GM19324 (cell line): ENCODE measurements around the gene RASAL2.

ENCODE experiments used
- ATAC-seq: cut with Tn5 transposase; IDR thresholded peaks from one replicate; pipeline ENCODE4 v1.9.1; 2021; ENCODE audit warnings: mild to moderate bottlenecking, moderate library complexity; ENCODE audit not compliant: unreplicated experiment, low FRiP score

Gene RASAL2

DNA sequence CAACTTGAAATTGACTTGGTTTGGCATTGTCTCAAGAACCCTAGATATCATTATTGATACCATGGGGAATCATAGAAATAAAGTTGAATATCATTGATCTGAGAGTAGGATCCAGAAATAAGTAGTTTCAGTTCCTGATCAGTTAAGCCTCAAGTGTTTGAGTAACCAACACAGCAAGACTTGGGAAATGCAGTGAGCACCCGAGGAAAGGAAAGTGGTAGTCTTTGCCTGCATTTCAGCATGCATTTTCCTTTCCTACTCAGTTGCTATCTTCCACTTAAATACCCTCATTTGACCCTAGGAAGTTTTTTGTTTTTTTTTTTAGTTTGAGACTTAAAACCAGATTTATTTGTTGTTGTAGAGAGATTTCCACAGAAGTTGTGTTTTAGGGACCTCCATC is 383.9 kb downstream of the RASAL2 start:
- no peak for ATAC-seq

DNA sequence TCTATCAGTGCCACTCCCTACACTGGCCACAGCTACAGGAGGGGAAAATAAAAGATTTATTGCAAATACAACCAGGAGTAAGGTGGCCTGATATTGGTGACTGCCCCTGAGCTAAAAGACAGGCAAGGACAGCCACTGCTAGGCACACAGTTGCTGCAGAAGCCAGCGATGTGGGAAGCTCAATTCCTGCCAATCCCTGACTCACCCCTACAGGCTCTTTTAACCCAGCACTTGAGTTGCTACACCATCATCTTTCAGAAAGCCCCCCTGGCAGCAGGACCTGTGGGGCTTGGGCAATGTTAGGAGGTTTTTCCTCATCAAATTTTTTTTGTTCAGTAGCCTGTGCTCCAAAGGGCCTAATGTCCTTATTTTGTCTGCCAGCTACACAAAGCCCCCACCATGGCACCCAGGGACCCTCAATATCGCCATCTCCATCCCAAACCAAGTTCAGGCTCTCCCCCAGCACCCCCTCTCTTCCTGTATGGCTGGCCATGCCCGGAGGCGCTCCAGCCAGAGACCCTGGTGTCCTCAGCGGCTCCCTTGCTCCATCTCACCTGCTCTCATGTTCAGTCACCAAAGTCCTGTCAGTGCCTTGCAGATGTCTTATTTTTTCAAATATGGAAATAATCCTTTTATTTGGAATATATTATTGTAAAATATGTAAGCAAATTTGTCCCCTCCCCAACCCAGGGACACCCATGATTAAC is 389.5 kb downstream of the RASAL2 start:
- no peak for ATAC-seq

DNA sequence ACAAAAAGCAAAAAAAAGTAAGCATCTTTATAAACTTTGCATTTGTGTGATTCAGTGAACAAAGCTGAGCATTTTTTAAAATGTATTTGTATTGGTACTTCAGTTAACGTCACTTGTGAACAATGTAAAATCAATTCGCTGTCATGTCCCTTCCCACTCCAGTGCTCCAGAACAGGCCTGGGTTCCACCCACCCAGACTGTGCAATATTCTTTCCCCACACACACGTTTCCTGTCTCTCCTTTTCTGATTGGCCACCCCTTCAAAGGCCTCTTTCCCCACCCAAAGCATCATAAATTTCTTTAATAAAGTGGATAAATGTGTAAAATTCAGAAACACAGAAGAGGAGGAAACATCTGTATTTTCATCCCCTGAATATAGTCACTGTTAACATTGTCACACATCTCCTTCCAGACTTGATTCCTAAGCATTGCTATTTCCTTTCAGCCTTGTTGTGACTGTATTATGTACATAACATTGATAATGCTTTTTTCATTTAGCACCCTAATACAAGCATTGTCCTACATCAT is 390.9 kb downstream of the RASAL2 start:
- ATAC-seq: no peak

DNA sequence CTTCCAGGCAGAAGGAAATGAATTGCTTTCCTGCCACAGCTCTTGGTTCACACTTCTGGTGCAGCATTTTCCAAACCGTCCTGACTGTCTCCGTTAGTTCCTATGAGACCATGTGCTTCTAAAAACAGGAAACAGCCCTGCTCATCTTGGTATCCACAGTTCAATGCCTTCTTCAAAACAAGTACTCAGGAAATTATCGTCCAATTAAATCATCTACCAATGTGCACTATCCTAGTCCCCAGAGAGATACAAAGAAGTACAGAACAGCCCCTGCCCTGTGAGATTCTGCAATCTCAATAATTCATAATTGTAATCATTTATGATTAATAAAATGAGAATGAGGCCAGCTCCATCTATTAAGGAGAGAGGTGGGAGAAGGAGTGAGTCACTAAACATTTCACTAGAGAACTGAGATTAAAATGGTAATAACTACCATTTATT is 391.7 kb downstream of the RASAL2 start:
- ATAC-seq: no peak

DNA sequence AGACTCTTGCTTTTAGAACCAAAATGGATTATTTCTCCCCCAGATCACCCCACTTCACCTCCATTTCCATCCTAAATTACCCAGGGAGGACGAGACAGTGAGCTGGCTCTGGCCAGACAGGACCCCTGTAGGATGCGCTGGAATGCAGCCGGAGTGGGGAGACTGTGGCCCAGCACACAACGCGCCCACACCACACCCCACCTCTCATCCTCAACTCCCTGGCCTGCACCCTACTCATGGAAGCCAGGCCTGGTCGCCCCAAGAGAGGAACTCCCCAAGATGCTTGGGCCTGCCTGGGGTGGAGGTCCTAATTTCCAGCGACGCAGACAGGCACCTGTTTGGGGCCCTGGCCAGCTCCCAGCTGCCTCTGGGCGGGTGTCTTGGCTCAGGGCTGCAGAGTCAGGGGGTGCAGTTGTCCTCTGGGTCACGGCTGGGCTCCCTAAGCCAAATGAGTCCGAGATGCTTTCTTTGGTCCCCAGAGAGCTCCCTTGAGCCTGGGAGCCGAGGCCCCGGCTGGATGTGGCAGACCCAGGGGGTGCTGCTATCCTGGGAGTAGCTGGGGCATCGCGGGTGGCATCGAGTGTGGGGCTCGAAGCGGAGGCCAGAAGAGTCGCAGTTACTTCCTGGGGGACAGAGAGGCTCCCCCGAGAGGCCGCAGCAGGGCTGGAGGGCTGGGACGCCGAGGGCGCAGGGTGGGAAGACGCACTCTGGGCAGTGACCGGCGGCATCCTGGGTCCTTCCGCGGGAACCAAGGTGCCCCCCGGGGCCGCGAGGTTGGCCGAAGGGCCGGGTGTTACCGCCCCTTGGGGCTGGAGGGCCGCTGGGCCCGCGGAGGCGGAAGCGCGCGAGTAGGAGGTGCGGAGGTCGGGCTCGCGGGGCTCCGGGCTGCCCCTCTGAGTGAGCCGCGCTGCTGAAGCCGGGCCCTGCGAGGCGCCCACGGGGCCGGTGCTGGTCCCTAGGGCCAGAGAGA is 392.5 kb downstream of the RASAL2 start:
- no peak for ATAC-seq

DNA sequence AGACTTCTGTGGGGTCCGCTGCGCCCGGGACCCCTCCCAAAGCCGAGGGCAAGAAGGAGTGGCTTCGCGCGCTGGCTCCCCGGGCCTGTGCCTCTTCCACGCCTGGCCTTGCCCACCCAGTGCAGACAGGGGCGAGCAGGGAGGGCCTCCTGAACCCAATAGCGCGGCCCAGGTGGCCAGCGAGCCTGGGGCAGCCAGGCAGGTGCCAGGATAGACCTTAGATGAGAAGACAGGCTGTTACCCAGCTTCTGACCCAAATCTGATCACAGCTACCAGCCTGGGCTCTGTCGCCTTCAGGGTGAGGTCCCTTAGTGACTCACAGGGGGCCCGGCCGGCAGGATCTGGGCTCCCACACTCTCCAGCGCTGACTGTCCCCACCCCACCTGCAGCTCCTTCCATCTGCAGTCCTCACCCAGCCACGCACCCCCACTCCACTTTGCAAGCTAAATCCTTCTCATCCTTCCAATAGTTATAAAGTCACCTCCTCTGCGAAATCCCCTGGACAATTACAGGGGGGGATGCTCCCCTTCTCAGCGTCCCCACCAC is 393.2 kb downstream of the RASAL2 start:
- no peak for ATAC-seq

DNA sequence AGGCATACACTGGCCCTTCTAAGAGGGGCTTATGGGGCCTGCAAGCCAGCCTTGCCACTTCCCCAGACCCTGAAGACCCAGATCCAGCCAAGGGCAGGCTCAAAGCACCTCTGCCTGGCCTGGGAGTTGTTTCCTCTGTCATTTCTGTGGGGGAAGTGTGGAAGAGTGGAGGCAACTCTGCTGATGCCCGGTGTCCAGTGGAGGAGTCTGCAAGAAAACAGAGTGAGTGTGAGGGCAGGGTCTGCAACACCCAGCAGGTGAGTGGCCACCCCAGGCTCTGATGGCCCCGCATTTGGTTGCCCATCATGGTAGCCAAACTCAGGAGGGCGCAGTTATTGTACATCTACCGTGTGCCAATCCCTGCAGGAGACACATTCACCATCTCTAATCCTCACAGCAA is 394.5 kb downstream of the RASAL2 start:
- ATAC-seq: no peak

DNA sequence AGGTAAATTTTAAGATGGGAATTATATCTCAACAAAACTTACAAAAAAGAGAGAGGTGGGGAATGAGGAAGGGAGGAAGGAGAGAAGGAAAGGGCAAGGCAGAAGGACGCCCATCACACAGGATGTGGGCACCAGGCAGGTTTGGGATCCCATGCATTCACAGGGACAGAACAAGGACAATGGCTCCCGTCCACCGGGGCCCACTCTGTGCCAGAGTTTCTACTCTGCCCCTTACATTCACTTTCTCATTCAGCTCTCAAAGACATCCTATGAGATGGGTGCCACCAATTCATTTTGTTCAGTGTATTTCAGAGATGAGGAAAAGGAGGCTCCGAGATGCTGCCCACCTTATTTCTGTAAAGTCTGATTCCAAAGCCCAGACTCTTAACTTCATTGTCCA is 395.5 kb downstream of the RASAL2 start:
- no peak for ATAC-seq

DNA sequence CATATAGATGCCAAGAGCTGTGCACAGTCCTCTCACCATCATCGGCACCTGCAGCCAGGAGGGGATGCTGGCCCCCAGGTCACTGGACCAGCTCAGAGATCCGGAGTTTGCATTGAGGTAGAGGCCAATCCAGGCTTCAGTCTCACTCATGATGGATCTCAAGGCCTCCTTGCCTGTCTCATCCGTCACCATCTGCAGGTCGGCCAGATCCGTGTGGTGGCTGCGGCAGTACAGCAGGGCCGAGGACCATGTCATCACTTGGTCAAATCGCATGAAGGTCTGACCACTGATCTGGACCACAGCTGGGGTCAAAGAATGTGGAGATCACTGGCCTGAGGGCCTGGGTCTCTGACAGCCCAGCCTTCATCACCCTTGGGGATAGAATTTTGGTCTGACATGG is 396.2 kb downstream of the RASAL2 start:
- ATAC-seq: no peak

DNA sequence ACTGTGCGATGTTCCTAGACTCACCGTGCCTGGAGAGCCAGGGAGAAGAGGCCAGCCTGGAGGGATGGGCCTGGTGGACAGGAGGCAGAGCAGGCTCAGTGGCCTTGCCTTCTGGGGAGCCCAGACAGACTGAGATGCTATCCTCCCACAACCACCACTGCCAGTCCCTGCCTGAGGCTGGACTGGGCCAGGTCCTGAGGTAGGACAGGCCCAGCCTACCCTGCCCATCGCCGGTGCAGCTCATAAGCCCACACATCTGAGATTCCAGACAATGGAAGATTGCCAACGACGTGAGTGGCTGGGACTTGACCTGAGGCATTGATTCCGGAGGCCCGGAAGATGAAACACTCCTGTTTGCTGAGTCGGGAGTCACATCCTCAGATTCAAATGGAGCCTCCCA is 397.1 kb downstream of the RASAL2 start:
- ATAC-seq: no peak

DNA sequence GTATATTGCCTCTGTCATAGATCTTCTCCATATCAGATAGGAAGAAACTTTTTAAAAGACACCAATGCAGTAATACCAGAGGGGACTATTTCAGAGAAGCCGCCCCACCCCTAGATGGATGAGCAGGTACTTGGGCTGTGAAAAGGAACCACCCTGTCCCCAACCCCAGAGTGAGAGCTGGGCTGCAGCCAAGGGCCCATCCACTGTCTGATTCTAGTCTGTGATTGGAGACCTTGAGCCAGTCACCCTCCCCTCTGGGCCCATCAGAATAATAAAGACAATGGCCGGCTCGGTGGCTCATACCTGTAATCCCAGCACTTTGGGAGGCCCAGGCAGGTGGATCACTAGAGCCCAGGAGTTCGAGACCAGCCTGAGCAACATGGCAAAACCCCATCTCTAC is 397.8 kb downstream of the RASAL2 start:
- no peak for ATAC-seq

DNA sequence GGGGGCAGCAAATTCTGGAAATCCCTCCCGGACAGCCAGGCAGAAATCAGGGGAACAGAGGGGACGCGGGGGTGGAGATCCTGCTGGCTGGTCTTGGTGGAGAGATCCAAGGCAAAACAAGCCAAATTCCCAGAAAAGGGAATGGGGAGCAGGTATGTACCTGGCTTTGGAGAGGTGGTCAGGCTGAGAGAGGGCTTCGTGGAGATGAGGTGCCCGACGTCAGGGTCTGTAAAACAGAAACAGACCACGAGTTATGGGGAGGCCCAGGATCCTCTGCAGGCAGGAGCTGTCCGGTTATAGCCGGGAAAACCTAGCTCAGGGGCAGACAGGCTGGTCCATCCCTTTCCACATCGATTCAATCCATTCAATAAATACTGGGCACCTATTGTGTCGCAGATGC is 398.4 kb downstream of the RASAL2 start:
- ATAC-seq: no peak

DNA sequence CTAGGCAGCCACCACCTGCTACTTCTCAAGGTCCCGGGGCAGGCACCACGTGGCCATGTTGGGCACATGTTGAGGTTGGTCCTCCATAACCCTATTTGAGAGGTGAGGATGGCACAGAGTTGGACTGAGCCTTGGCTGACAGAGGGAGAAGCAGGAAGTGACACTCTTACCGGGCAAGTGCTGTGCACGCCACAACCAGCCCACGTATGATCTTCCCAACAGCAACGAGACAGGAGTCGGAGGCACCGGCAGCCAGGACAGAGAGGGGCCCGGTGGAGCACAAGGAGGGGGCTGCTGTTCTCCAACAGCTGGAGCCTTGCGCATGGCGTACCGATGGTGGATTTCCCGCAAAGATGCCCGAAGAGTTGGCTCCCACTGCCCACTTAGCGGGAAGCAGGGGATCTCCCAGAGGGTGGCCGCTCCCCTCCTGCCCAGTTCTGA is 399.4 kb downstream of the RASAL2 start:
- no peak for ATAC-seq

DNA sequence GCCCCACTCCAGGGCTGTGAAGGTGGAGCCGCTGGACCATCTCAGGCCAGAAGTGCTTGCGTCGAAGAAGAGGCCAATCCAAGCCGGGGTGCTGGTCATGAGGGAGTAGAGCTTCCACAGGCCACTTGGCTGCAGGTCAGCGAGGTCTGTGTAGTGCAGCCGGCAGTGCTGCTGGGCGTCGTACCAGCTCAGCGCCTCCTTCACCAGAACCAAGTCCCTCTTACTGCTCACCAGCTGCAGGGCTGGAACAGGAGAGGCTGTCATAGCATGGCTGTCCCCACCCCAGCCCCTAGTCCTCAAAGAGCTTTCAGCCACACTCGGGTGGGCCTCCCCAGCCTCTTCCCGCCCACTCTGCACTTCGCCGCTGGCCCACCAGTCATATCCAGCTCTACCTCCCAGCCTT is 400.7 kb downstream of the RASAL2 start:
- ATAC-seq: no peak

DNA sequence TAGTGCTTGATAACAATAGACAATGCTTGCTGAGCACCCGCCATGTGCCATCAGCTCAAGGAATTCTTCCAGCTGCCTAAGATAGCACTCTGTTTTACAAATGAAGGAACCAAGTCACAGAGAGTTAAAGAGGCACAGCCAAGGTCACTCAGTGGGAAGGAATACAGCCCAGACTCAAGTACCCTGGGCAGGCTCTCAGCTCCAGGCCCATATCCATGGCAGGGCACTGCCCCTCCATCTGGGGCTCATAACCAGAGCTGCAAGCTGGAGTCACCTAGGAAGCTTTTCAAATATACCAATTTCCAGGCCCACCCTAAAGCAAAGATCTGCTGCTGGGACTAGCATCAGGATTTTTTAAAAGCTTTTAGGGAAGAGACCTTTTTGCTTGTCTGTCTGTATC is 401.3 kb downstream of the RASAL2 start:
- ATAC-seq: no peak

DNA sequence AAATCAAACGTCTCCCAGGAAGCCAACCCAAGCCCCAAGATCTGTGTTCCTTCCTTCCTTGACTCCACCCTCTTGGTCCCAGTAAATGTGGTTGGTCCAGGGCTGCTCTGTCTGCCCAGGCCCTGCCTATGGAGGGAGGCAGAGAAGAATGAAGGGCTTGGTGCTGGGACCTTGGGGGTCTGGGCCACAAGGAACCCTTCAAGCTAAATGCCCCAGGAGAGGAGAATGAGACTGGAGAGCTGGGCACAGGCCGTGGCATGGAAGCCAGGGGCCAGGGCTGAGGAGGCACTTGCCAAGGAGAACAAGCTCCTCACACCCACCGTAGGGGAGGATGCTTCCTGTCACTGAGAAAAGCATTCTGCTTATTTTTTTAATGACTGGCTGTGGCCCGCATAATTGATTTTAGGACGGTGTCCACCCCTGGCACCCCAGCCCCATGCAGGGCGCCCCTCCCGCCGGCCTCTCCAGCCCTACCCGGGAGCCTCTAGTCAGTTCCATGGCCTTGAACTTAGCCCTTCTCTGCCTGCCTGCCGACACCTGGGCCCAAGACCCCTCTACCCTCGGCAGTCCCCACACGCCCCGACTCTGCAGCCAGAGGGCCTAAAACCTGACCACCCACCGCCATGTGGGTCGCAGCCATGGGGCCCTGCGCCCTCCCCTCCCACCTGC is 402.0 kb downstream of the RASAL2 start:
- no peak for ATAC-seq

DNA sequence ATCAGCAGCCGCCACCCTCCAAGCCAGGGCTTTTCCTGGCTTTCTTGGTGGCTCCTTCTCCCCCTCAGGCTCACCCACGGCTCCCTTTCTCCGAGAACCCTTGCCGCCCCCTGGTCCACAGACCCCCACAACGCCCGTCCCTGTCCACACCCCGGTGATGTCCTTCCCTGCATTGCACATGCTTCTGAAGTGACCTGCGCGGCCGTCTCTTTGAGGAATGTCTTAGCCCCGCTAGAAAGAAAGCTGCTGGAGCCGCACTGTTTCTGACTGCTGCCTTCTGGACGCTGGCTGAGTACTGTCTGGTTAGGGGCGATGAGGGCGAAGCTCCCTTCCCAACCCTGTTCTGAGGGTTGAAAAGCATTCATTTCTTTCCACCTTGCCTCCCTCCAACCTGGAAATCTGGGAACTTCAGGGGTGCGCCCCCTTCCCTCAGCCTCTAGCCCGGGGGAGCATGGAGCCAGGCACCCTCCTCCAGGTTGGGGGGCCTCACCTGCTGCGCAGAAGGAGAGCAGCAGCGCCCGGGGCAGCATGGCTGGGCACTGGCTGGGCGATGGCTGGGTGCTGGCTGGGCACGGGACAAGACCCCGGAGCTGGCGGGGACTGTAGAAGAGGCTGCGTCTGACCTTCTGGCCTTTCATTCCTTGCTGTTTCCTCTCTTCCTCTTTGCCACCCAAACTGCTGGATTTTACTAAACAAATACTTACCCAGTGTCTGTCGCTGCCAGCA is 402.7 kb downstream of the RASAL2 start, which contains the start of gene CLEC20A:
Gene CLEC20A (minus strand): TSS at position 555 of the 726 bp plus-strand sequence. CDS start 25 bp downstream, at position 530.
- no peak for ATAC-seq

DNA sequence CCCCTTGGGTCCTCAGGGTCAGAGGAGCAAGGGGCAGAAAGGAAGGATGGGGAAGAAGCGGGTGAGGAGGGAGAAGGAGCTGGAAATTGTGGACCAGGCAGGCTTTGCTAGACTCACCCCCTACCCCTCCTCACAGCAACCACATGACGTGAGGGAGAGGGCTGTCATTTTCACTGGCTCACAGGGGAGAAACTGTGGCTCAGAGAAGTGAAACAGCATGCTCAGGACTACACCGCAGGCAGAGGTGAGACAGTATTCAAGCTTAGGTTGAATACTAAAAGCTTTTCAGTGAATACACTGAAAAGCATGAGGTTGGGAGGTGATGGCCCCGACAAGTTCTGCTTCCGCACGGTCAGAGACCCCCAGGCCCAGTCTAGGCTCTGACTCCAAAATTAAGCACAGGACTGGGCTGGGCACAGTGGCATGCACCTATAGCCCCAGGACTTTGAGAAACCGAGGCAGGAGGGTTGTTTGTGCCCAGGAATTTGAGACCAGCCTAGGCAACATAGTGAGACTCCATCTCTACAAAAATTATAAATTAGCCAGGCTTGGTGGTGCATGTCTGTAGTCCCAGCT is 404.1 kb downstream of the RASAL2 start:
- ATAC-seq: no peak

DNA sequence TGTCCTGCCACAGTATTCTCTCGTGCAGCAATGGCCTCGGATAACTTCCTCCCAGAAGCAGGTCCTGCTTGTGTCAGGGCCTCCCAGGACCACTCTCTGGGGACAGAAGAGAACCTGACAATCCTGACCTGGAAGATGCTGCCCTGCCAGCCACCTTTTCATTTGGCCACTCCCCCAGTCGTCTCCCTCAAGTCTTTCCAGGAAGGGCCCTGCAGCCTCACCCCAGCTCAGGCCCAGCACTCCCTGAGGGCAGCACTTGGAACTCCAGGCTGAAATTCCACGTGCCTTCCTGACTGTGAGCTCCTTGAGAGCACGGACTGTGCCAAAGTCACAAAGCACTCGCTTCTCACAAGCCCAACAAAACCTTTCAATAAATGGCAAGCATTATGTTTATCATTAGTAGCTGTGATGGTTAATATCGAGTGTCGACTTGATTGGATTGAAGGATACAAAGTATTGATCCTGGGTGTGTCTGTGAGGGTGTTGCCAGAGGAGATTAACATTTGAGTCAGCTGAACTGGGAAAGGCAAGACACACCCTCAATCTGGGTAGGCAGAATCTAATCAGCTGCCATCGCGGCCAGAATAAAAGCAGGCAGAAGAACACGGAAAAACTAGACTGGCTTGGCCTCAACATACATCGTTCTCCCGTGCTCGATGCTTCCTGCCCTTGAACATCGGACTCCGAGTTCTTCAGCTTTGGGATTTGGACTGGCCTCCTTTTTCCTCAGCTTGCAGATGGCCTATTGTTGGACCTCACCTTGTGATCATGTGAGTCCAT is 405.2 kb downstream of the RASAL2 start:
- no peak for ATAC-seq
